ENCODE results near the gene LYST. TPM values are rescaled to one million over a fixed set of nuclear protein-coding genes. Genes with fewer than 3 reads are reported as not detected.

Gene LYST
- total RNA-seq, 1 experiment from 2014 or later = 5.4 TPM

Small RNA genes within 50 kb of the gene (small RNA-seq; reads per million reads assigned to genes)
- gene MIR1537 = not detected
- not detected for gene RNU6-968P

Other genes with a start within 250 kb of the LYST start
- 2.0 and 2.9 TPM in 2 replicates for gene GNG4, start 217.1 kb downstream of the LYST start, total RNA-seq (2014; rRNA removed; shearing (Covaris generic))
- gene NID1, start 198.2 kb upstream of the LYST start, total RNA-seq (2014; rRNA removed; shearing (Covaris generic)) = 15.7 and 17.5 TPM in 2 replicates